HCT116 (cell line): ENCODE data around the gene KLHL5. TPM values are rescaled to one million over a fixed set of nuclear protein-coding genes. Genes with fewer than 3 reads are reported as not detected.

Experiments
- ATAC-seq: fragments of 200-7000 bp; cut with Tn5 transposase; 2 replicates; pipeline ENCODE4 v1.9.1; 2020; ENCODE audit warnings: mild to moderate bottlenecking, moderate library complexity
- BruUV-seq: library from RNA; stranded (reverse); fragments of 400-500 nt; replicated peaks from 2 replicates; lab custom pipeline; 2021; lab: Mats Ljungman, UMichigan
- CTCF ChIA-PET: fragments of 300-600 bp; sonication (Branson Sonifier 250); formaldehyde crosslinking; loops from one replicate; lab custom pipeline; 2021; ENCODE audit warnings: antibody characterized with exemption; lab: Charles Lee
- POLR2A ChIA-PET: fragments of 300-600, 350-600 bp; sonication (Branson Sonifier 250); formaldehyde crosslinking; loops from one replicate; lab custom pipeline; 2021; ENCODE audit warnings: antibody characterized with exemption; lab: Charles Lee
- RAD21 ChIA-PET, 2 experiments: fragments of 300-600 bp; sonication (Branson Sonifier 250); formaldehyde crosslinking; loops; one replicate each; lab custom pipeline; 2023; ENCODE audit warnings: low total read pairs in 2 of 2; ENCODE audit not compliant: uncharacterized antibody in 2 of 2, unreplicated experiment in 2 of 2, low non-redundant PET in 1 of 2; lab: Charles Lee
- DNase-seq: peaks from one replicate; pipeline ENCODE4 v3.0.0-alpha.2; 2010; ENCODE audit warnings: low read depth, low spot score
- H2AFZ ChIP-seq: fragments of 200-600 bp; shearing (Covaris generic), sonication (generic); 2 replicates; pipeline ENCODE4 v1.6.1; 2017; ENCODE audit warnings: low read depth, mixed run types, mixed read lengths, antibody characterized with exemption, low read length; ENCODE audit not compliant: poor library complexity, severe bottlenecking
- H3K27ac ChIP-seq: 2 replicates; pipeline ENCODE4 v1.5.1; 2012; ENCODE audit warnings: low read depth, low read length
- H3K27me3 ChIP-seq: fragments of 200-600 bp; sonication (generic); 2 replicates; pipeline ENCODE4 v1.6.1; 2016; ENCODE audit warnings: mixed run types, low read length, mixed read lengths; ENCODE audit not compliant: insufficient read depth
- H3K36me3 ChIP-seq, 2 experiments: fragments of 200-500 bp in 1 of 2; fragments of 200-600 bp in 1 of 2; sonication (Bioruptor generic) in 1 of 2; sonication (generic) in 1 of 2; 2 replicates each; pipeline versions ENCODE4 v1.5.1 to v1.6.1; 2014 to 2016; ENCODE audit warnings: low read length in 2 of 2, inconsistent platforms in 1 of 2, mixed read lengths in 1 of 2, mixed run types in 1 of 2; ENCODE audit not compliant: insufficient read depth in 2 of 2, control insufficient read depth in 1 of 2
- H3K4me1 ChIP-seq, 2 experiments: fragments of 200-600 bp in 1 of 2; sonication (generic) in 1 of 2; 2 replicates each; pipeline versions ENCODE4 v1.5.1 to v1.6.1; 2012 to 2017; ENCODE audit warnings: low read length in 2 of 2, inconsistent platforms in 1 of 2, mild to moderate bottlenecking in 1 of 2, mixed read lengths in 1 of 2, mixed run types in 1 of 2, moderate library complexity in 1 of 2; ENCODE audit not compliant: insufficient read depth in 2 of 2, control insufficient read depth in 1 of 2
- H3K4me2 ChIP-seq: fragments of 200-600 bp; sonication (generic); 2 replicates; pipeline ENCODE4 v1.6.1; 2017; ENCODE audit warnings: mixed run types, low read length, mixed read lengths
- H3K4me3 ChIP-seq, 2 experiments: fragments of 200-600 bp in 1 of 2; sonication (generic) in 1 of 2; replicated peaks in 1 of 2; 2 replicates each; pipeline ENCODE4 v1.5.1; 2011 to 2016; ENCODE audit warnings: low read length in 2 of 2, control low read depth in 1 of 2, low read depth in 1 of 2, mild to moderate bottlenecking in 1 of 2, mixed read lengths in 1 of 2, mixed run types in 1 of 2
- H3K79me2 ChIP-seq: fragments of 200-600 bp; sonication (generic); 2 replicates; pipeline ENCODE4 v1.6.1; 2017; ENCODE audit warnings: mild to moderate bottlenecking, mixed run types, low read length, moderate library complexity, mixed read lengths; ENCODE audit not compliant: insufficient read depth
- H3K9ac ChIP-seq: fragments of 200-600 bp; sonication (generic); 2 replicates; pipeline ENCODE4 v1.6.1; 2016; ENCODE audit warnings: low read length, mixed read lengths
- H3K9me2 ChIP-seq: fragments of 200-600 bp; sonication (generic), shearing (Covaris generic); 2 replicates; pipeline ENCODE4 v1.6.1; 2017; ENCODE audit warnings: mixed run types, mild to moderate bottlenecking, moderate library complexity; ENCODE audit not compliant: insufficient read depth
- H3K9me3 ChIP-seq, 2 experiments: fragments of 200-500 bp in 1 of 2; fragments of 200-600 bp in 1 of 2; sonication (Bioruptor generic) in 1 of 2; sonication (generic) in 1 of 2; 2 replicates each; pipeline ENCODE4 v1.6.1; 2014 to 2017; ENCODE audit warnings: low read length in 2 of 2, mixed read lengths in 2 of 2, inconsistent platforms in 1 of 2, low read depth in 1 of 2, mild to moderate bottlenecking in 1 of 2, mixed run types in 1 of 2, moderate library complexity in 1 of 2; ENCODE audit not compliant: control insufficient read depth in 1 of 2, insufficient read depth in 1 of 2
- H4K20me1 ChIP-seq: fragments of 200-600 bp; sonication (generic), shearing (Covaris generic); 2 replicates; pipeline ENCODE4 v1.6.1; 2017; ENCODE audit warnings: mixed run types, mild to moderate bottlenecking, moderate library complexity; ENCODE audit not compliant: insufficient read depth
- ATF3 ChIP-seq: IDR thresholded peaks from 2 replicates; pipeline ENCODE4 v1.6.1; 2012
- CEBPB ChIP-seq: IDR thresholded peaks from 2 replicates; pipeline ENCODE4 v1.6.1; 2012; ENCODE audit warnings: low read depth
- EGR1 ChIP-seq: IDR thresholded peaks from 2 replicates; pipeline ENCODE4 v1.6.1; 2012; ENCODE audit warnings: low read depth
- EZH2 ChIP-seq: fragments of 200-600 bp; sonication (generic); IDR thresholded peaks from 2 replicates; pipeline ENCODE4 v1.6.1; 2017; ENCODE audit warnings: antibody characterized with exemption, mixed run types
- FOSL1 ChIP-seq: IDR thresholded peaks from 2 replicates; pipeline ENCODE4 v1.6.1; 2012; ENCODE audit warnings: low read depth
- MAX ChIP-seq: IDR thresholded peaks from 2 replicates; pipeline ENCODE4 v1.6.1; 2012
- RAD21 ChIP-seq: IDR thresholded peaks from 2 replicates; pipeline ENCODE4 v1.6.1; 2012; ENCODE audit warnings: low read depth, mild to moderate bottlenecking
- SIN3A ChIP-seq: IDR thresholded peaks from 2 replicates; pipeline ENCODE4 v1.6.1; 2012; ENCODE audit warnings: low read depth
- SP1 ChIP-seq: IDR thresholded peaks from 2 replicates; pipeline ENCODE4 v1.6.1; 2012; ENCODE audit warnings: low read depth
- SRF ChIP-seq: IDR thresholded peaks from 2 replicates; pipeline ENCODE4 v1.6.1; 2012; ENCODE audit warnings: low read depth
- TCF7L2 ChIP-seq: IDR thresholded peaks from 2 replicates; pipeline ENCODE4 v1.7.0; 2011; ENCODE audit warnings: borderline replicate concordance, inconsistent platforms; ENCODE audit not compliant: insufficient read depth, insufficient read length; ENCODE audit errors: extremely low read depth
- YY1 ChIP-seq: IDR thresholded peaks from 2 replicates; pipeline ENCODE4 v1.6.1; 2011; ENCODE audit warnings: low read length, low read depth, moderate library complexity, mild to moderate bottlenecking; ENCODE audit not compliant: insufficient replicate concordance; ENCODE audit errors: extremely low read depth
- intact Hi-C: fragments of 100-400 bp; cut with micrococcal nuclease; formaldehyde crosslinking; loops from 2 replicates; pipeline ENCODE4 v1.10.0; 2022
- total RNA-seq: library from RNA; stranded (reverse); gene quantifications from one replicate; pipeline ENCODE4 v1.2.1, GENCODE V29; 2021; ENCODE audit not compliant: unreplicated experiment
- TF ChIP-seq, protein P1 (sequence below): IDR thresholded peaks from 2 replicates; pipeline ENCODE4 v1.6.1; 2011; ENCODE audit warnings: mild to moderate bottlenecking, low read length, moderate library complexity; ENCODE audit not compliant: insufficient replicate concordance; ENCODE audit errors: extremely low read depth

The KLHL5 gene
- total RNA-seq, 1 experiment from 2014 or later = 20.8 TPM

- ChIA-PET CTCF (no interaction called here), RAD21 (no interaction called here), POLR2A (no interaction called here)
- peaks cover 0 to 4% of the 10 kb centered on the region in 2 experiments; a peak in 1 of 4 replicates for H3K4me1 ChIP-seq
- no peak overlapping the region for H3K27ac ChIP-seq
- H3K79me2 ChIP-seq = no peaks in the 10 kb centered on the region
- ATAC-seq = no peak
- no peak overlapping the region for H3K4me2 ChIP-seq
- H3K9me3 ChIP-seq = no peaks in the 10 kb centered on the region
- H4K20me1 ChIP-seq = no peaks in the 10 kb centered on the region
- BruUV-seq = no TSS peak
- H3K4me3 ChIP-seq = no peak overlapping the region
- no peak for TF ChIP-seq FOSL1
- no peak for TF ChIP-seq SIN3A
- TF ChIP-seq, protein P1, sequence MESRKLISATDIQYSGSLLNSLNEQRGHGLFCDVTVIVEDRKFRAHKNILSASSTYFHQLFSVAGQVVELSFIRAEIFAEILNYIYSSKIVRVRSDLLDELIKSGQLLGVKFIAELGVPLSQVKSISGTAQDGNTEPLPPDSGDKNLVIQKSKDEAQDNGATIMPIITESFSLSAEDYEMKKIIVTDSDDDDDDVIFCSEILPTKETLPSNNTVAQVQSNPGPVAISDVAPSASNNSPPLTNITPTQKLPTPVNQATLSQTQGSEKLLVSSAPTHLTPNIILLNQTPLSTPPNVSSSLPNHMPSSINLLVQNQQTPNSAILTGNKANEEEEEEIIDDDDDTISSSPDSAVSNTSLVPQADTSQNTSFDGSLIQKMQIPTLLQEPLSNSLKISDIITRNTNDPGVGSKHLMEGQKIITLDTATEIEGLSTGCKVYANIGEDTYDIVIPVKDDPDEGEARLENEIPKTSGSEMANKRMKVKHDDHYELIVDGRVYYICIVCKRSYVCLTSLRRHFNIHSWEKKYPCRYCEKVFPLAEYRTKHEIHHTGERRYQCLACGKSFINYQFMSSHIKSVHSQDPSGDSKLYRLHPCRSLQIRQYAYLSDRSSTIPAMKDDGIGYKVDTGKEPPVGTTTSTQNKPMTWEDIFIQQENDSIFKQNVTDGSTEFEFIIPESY = no peak
- TF ChIP-seq MAX = no peak
- TF ChIP-seq YY1 = no peak
- no peak for TF ChIP-seq CEBPB
- TF ChIP-seq RAD21 = no peak
- no peak for TF ChIP-seq EGR1
- TF ChIP-seq TCF7L2 = no peak
- TF ChIP-seq ATF3 = no peak
- TF ChIP-seq SRF = no peak
- no peak for TF ChIP-seq EZH2
- TF ChIP-seq SP1 = no peak
- no peaks in the 10 kb centered on the region for H3K9me2 ChIP-seq
- H3K9ac ChIP-seq = no peak overlapping the region
- no peaks in the 10 kb centered on the region for H3K36me3 ChIP-seq
- no peaks in the 10 kb centered on the region for H3K27me3 ChIP-seq
- intact Hi-C loops = no loop called here
- DNase-seq = no peak
- H2AFZ ChIP-seq = peak overlapping the region; percentile 70
These were observed 35.9 kb upstream of the KLHL5 start for GRCh38 chr4:39026096-39026495.
